GM21390 (cell line): ENCODE measurements around the gene SNX7.

ENCODE experiments used
- ATAC-seq: cut with Tn5 transposase; IDR thresholded peaks from one replicate; pipeline ENCODE4 v1.9.1; 2021; ENCODE audit not compliant: unreplicated experiment

SNX7 gene

GRCh38 chr1:98696077-98696476 lies 34.6 kb downstream of the SNX7 start:
- no peak for ATAC-seq

- no peak for ATAC-seq
Measured at GRCh38 chr1:98697781-98698180, 36.3 kb downstream of the SNX7 start.

GRCh38 chr1:98698625-98699024 lies 37.1 kb downstream of the SNX7 start:
- ATAC-seq, result no peak

- no peak for ATAC-seq
Measured at GRCh38 chr1:98700228-98700627, 38.7 kb downstream of the SNX7 start.

- no peak for ATAC-seq
Measured at GRCh38 chr1:98702976-98703375, 41.5 kb downstream of the SNX7 start.

GRCh38 chr1:98704474-98704873 lies 43.0 kb downstream of the SNX7 start:
- ATAC-seq, result no peak

GRCh38 chr1:98704971-98705370 lies 43.5 kb downstream of the SNX7 start:
- no peak for ATAC-seq

GRCh38 chr1:98705591-98705990 lies 44.1 kb downstream of the SNX7 start:
- no peak for ATAC-seq

GRCh38 chr1:98706173-98706843 lies 44.8 kb downstream of the SNX7 start:
- no peak for ATAC-seq

- no peak for ATAC-seq
Measured at GRCh38 chr1:98707556-98707955, 46.0 kb downstream of the SNX7 start.

- ATAC-seq, result no peak
Measured at GRCh38 chr1:98709906-98710305, 48.4 kb downstream of the SNX7 start.

GRCh38 chr1:98723574-98723973 lies 62.1 kb downstream of the SNX7 start:
- ATAC-seq, result no peak

GRCh38 chr1:98732985-98733781 lies 71.7 kb downstream of the SNX7 start:
- no peak for ATAC-seq

- no peak for ATAC-seq
Measured at GRCh38 chr1:98733782-98734112, 72.2 kb downstream of the SNX7 start.

GRCh38 chr1:98735756-98736155 lies 74.2 kb downstream of the SNX7 start:
- ATAC-seq, result no peak

- ATAC-seq, result no peak
Measured at GRCh38 chr1:98737835-98738234, 76.3 kb downstream of the SNX7 start.

- ATAC-seq, result no peak
Measured at GRCh38 chr1:98739762-98740161, 78.2 kb downstream of the SNX7 start.

GRCh38 chr1:98741164-98741563 lies 79.6 kb downstream of the SNX7 start:
- no peak for ATAC-seq

GRCh38 chr1:98749152-98749756 lies 87.7 kb downstream of the SNX7 start:
- ATAC-seq, result peak; percentile 59

- ATAC-seq, result no peak
Measured at GRCh38 chr1:98754176-98754575, 92.7 kb downstream of the SNX7 start.

GRCh38 chr1:98761219-98761865 lies 99.8 kb downstream of the SNX7 start:
- no peak for ATAC-seq
